Neutrophil (primary cell): Measurements from ENCODE around the gene CETN1.

Experiments used
- H3K27ac ChIP-seq: fragments of 200-600 bp; sonication (generic); 2 replicates; pipeline ENCODE4 v1.5.1; 2016; ENCODE audit warnings: mild to moderate bottlenecking, moderate library complexity
- H3K27me3 ChIP-seq: fragments of 200-600 bp; sonication (generic); 2 replicates; pipeline ENCODE4 v1.6.0; 2016; ENCODE audit warnings: mild to moderate bottlenecking
- H3K36me3 ChIP-seq: fragments of 200-600 bp; sonication (generic); 2 replicates; pipeline ENCODE4 v1.5.1; 2017
- H3K4me1 ChIP-seq, 2 experiments: fragments of 200-600 bp in 1 of 2; sonication (generic) in 1 of 2; 1 replicate in 1 of 2; 2 replicates in 1 of 2; pipeline versions ENCODE4 v1.5.1 to v1.6.1; 2013 to 2016; ENCODE audit warnings: low read depth in 1 of 2, low read length in 1 of 2, mild to moderate bottlenecking in 1 of 2, moderate library complexity in 1 of 2; ENCODE audit not compliant: control insufficient read depth in 1 of 2, insufficient read depth in 1 of 2
- H3K4me3 ChIP-seq, 2 experiments: fragments of 200-600 bp in 1 of 2; sonication (generic) in 1 of 2; 1 replicate in 1 of 2; 2 replicates in 1 of 2; pipeline ENCODE4 v1.5.1; 2013 to 2016; ENCODE audit warnings: low read depth in 1 of 2, low read length in 1 of 2, mild to moderate bottlenecking in 1 of 2, moderate library complexity in 1 of 2
- H3K9me3 ChIP-seq: fragments of 200-600 bp; sonication (generic); 2 replicates; pipeline ENCODE4 v1.5.1; 2016
- TF ChIP-seq, protein P1 (sequence below): fragments of 200-600 bp; sonication (generic); IDR thresholded peaks from 2 replicates; pipeline ENCODE4 v1.5.1; 2016; ENCODE audit warnings: antibody characterized with exemption

CETN1 gene

DNA sequence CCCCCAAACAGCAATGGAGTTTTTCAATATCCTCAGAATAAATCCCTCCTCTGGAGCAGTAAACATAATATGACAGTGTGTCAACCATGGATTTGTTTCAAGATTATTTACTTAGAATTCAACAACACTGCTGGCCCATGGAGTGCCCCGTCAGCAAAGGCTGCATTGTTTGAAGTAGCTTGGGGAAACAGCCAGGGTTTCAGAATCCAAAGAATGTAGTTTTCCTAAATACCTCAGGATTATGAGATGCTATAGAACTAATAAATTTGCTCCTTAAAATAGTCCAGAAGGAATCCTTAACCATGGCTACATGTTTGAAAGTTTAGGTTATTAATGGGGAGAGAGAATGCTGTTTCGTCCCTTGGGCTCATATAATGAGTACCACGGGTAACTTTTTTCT is 13.1 kb upstream of the CETN1 start:
- H3K27me3 ChIP-seq = peaks cover 9% of the 10 kb centered on the region
- TF ChIP-seq, protein P1, sequence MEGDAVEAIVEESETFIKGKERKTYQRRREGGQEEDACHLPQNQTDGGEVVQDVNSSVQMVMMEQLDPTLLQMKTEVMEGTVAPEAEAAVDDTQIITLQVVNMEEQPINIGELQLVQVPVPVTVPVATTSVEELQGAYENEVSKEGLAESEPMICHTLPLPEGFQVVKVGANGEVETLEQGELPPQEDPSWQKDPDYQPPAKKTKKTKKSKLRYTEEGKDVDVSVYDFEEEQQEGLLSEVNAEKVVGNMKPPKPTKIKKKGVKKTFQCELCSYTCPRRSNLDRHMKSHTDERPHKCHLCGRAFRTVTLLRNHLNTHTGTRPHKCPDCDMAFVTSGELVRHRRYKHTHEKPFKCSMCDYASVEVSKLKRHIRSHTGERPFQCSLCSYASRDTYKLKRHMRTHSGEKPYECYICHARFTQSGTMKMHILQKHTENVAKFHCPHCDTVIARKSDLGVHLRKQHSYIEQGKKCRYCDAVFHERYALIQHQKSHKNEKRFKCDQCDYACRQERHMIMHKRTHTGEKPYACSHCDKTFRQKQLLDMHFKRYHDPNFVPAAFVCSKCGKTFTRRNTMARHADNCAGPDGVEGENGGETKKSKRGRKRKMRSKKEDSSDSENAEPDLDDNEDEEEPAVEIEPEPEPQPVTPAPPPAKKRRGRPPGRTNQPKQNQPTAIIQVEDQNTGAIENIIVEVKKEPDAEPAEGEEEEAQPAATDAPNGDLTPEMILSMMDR = no peak

DNA sequence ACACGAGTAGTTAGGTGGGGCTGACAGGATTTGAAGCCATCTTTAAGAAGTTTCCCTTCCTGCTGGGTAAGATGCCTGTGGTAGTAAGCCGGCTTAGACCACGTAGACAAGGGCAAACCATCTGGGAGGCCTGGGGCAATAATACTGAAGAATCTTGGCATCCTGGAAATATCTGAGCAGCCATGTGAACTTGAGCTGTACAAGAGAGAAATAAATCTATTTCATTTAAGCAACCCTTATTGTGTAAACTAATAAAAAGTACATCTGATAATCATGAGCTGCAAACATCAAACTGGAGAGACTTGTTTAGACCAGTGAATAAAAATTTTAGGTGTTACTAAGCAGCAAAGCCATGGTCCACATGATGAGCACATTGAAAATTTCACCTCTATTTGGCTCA is 11.4 kb upstream of the CETN1 start:
- H3K36me3 ChIP-seq = no peaks in the 10 kb centered on the region
- H3K27ac ChIP-seq = no peak overlapping the region
- TF ChIP-seq, protein P1 = no peak
- H3K27me3 ChIP-seq = peaks cover 12% of the 10 kb centered on the region
- H3K4me3 ChIP-seq = no peak overlapping the region
- no peaks in the 10 kb centered on the region for H3K9me3 ChIP-seq
- H3K4me1 ChIP-seq = no peaks in the 10 kb centered on the region

More for the DNA sequence above, 13.1 kb upstream of the CETN1 start:
- no peaks in the 10 kb centered on the region for H3K36me3 ChIP-seq
- H3K27ac ChIP-seq = no peak overlapping the region
- H3K4me3 ChIP-seq = no peak overlapping the region
- H3K9me3 ChIP-seq = no peaks in the 10 kb centered on the region
- no peaks in the 10 kb centered on the region for H3K4me1 ChIP-seq

DNA sequence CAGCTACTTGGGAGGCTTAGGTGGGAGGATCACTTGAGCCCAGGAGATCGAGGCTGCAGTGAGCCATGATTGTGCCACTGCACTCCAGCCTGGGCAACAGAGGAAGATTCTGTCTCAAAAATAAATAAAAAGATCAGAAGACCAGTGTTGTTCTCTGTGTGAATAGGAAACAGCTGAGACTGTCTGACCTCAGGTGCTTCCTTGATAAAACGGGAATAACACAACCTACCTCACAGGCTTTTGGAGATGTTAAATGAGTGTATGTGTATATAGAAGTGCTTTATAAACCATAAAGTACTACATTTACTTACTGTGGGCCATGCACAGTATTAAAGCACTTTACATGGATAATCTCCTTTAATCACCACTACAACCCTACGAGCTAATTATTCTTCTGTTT is 9.9 kb upstream of the CETN1 start:
- H3K4me3 ChIP-seq = no peak overlapping the region
- H3K36me3 ChIP-seq = no peaks in the 10 kb centered on the region
- no peaks in the 10 kb centered on the region for H3K4me1 ChIP-seq
- TF ChIP-seq, protein P1 = no peak
- H3K27me3 ChIP-seq = peaks cover 24% of the 10 kb centered on the region
- H3K9me3 ChIP-seq = no peaks in the 10 kb centered on the region
- no peak overlapping the region for H3K27ac ChIP-seq

DNA sequence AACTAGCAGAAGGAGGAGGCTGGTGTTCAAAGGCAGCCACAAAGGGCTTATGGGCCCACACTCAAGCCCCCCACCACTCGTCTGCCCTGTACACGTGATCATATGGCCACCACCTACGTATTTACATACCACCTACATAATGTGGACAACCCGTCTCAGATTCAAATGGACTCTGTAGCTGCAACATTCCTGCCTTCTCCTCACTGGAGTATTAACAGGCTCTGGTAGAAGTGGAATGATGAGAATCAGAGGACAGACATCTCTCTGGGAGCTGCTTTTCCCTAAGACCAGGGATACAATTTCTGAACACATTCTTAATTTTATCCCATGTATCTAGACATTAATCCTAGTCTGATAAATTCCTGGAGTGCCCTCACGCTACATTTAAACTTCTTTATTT is 9.5 kb upstream of the CETN1 start:
- no peak overlapping the region for H3K4me3 ChIP-seq
- no peaks in the 10 kb centered on the region for H3K9me3 ChIP-seq
- H3K27ac ChIP-seq = no peak overlapping the region
- H3K4me1 ChIP-seq = no peaks in the 10 kb centered on the region
- H3K27me3 ChIP-seq = peaks cover 23% of the 10 kb centered on the region
- H3K36me3 ChIP-seq = no peaks in the 10 kb centered on the region
- TF ChIP-seq, protein P1 = no peak

DNA sequence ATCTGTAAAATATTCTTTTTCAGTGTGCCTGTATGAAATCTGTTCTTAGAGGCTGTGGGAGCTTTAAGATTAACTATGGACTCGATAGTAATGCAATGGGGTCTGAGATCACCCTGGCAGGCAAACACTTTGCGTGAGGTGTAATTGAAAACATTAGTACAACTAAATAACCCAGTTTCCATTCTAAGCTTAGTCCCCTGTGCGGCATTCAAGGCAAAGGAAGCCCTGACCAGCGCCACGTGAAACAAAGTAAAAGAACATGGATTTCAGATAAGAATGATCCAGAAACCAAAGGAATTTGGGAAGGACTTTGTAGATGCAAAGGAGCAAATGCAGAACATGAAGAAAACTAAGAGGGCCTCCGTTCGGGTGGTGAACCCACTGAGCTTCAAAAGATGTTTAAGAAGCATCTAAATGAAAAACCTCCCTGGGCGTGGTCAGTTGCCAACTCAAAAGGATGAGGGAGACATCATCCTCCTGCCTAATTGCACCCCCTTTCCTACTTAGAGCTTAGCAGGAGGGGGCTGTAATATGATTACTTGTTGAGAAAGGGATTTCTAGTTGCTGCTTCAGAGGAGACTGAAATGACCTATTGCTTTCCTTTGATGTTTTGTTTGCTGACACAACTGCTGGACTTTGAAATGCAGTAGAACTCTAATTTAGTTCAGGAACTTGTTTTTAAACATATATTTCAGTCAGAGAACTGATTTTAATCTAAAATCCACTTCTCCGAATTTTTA is 7.9 kb upstream of the CETN1 start:
- no peak overlapping the region for H3K4me3 ChIP-seq
- H3K27me3 ChIP-seq = peaks cover 14% of the 10 kb centered on the region
- no peaks in the 10 kb centered on the region for H3K36me3 ChIP-seq
- H3K9me3 ChIP-seq = no peaks in the 10 kb centered on the region
- TF ChIP-seq, protein P1 = no peak
- H3K4me1 ChIP-seq = no peaks in the 10 kb centered on the region
- H3K27ac ChIP-seq = no peak overlapping the region
